Neural progenitor cell (in vitro differentiated cells): ENCODE results near the gene SLC2A5.

Experiments used
- CTCF ChIP-seq: fragments of 200-600 bp; sonication (generic); IDR thresholded peaks from 2 replicates; pipeline ENCODE4 v1.5.1; 2017; ENCODE audit warnings: antibody characterized with exemption, mild to moderate bottlenecking
- EZH2 ChIP-seq: fragments of 200-600 bp; sonication (generic); IDR thresholded peaks from 2 replicates; pipeline ENCODE4 v1.6.1; 2017; ENCODE audit warnings: antibody characterized with exemption, mild to moderate bottlenecking, moderate library complexity
- EZH2phosphoT487 ChIP-seq: fragments of 200-600 bp; sonication (generic); IDR thresholded peaks from 2 replicates; pipeline ENCODE4 v1.6.1; 2017; ENCODE audit warnings: antibody characterized with exemption

DNA sequence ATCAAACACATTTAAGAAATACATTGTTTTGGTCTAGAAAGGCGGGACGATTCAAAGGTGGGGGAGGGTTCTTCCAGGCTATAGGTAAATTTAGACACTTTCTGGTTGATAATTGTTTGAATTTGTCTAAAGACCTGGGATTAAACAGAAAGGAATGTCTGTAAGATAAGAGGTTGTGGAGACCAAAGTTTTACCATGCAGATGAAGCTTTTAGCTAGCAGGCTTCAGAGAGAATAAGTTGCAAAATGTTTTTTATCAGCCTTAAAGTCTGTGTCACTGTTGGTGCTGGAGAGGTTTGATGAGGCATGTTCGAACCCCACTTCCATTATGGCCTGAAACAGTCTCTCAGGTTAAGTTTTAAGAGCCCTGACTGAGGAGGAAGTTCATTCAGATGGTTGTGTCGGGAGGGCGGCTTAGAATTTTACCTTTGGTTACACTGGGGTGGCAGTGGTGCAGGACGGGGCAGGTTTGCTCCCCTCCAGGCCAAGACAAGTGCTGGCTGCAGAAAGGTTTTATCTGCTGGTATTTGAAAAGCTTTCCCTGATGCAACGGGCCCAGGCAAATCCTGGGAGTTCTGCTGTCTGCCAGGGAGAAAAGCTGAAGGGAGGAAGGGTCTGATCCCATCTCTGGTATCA is 16.0 kb upstream of the SLC2A5 start:
- TF ChIP-seq CTCF (no peak), EZH2 (no peak), EZH2phosphoT487 (no peak)
